ENCODE data around the gene NELL2.
"Not testable (repeated sequence)": the region's sequence is repeated elsewhere in the genome, so short reads cannot be mapped to it uniquely, and the experiment has no call there.

Gene NELL2

GRCh38 chr12:44779766-44780165, 96.3 kb downstream of the NELL2 start:
- DNase-seq (ENCODE audit: low read depth, low spot score): no peak

- no peak for DNase-seq (ENCODE audit: low read depth, low spot score)
Observed at GRCh38 chr12:44778863-44779262, 97.3 kb downstream of the NELL2 start.

- DNase-seq (ENCODE audit: low read depth, low spot score): no peak
Observed at GRCh38 chr12:44777044-44777443, 99.1 kb downstream of the NELL2 start.

DNA sequence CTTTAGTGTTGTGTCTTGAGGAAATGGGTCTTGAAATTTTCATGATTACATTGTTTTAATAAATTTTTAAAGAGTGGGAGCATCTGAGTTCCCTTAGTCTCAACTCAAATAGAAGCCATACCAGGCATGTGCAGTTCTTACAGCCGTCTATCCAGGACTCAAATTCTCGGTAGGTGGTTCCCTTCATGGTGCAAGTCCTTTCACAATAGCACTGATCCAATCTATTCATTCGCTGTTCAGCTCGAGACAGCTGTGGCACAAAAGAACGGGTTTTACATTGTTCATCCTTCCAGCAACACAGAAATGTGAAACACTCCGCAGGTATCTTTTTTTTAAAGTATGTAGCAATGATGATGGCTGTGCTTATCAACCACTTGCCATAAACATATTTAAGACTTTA, 100.2 kb downstream of the NELL2 start:
- no peak for DNase-seq (ENCODE audit: low read depth, low spot score)

- DNase-seq (ENCODE audit: low read depth, low spot score): no peak
Observed at GRCh38 chr12:44774815-44775411, 101.2 kb downstream of the NELL2 start.

DNA sequence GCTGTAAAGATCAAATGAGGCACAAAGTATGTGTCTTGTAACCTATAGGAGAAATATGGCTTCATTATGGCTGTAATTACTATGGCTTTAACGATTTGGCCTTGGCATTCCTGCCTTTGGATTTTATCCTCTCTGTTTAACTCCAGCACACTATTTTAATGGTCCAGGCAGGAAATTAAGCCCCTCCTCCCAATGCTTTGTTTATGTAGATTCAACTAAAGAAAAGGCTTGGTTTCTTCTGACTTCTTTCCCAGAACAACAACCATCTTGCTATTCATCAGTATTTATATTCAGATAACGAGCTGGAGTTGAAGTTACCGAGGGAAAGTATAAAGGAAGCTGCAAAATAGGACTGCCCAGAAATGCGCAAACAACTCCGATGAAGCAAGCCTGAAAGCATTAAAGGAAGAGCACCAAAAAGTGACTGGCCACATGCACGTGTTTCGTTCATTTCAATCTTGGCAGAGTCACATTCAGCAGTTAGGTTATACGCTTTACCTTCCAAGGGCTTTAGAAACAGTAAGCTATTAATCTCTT, 104.6 kb downstream of the NELL2 start:
- no peak for DNase-seq (ENCODE audit: low read depth, low spot score)

DNA sequence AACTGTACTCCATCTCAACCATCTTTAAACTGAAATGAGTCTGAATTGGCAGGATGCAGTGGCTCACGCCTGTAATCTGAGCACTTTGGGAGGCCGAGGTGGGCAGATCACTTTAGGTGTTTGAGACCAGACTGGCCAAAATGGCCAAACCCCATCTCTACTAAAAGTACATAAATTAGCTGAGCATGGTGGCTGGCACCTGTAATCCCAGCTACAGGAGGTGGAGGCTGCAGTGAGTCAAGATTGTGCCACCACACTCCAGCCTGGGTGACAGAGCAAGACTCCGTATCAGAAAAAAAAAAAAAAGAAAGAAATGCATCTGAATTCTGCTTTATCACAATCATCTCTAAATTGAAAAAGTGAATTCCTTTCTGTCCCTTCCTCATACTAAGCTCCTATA, 110.3 kb downstream of the NELL2 start:
- DNase-seq (ENCODE audit: low read depth, low spot score): no peak

- no peak for DNase-seq (ENCODE audit: low read depth, low spot score)
Observed at GRCh38 chr12:44763021-44763420, 113.1 kb downstream of the NELL2 start.

- no peak for DNase-seq (ENCODE audit: low read depth, low spot score)
Observed at GRCh38 chr12:44759289-44759688, 116.8 kb downstream of the NELL2 start.

GRCh38 chr12:44750468-44750867, 125.6 kb downstream of the NELL2 start:
- DNase-seq (ENCODE audit: low read depth, low spot score): no peak

DNA sequence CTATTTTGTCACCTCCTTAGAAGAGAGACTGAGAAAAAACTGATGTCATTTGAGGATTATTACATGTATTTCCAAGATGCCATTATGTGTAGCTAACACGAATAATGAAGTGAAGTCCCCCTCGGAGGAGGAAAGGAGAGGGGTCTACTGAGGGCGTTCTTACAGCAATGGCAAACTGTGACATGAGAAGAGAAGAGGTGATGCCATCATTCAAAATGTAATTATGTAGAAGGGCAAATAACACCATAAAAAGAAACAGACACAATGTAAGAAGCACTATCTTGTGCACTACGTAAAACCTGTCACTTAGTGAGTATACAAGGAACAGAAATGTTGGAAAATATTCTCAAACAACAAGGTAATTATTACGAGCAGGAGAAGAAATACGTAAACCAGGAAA, 126.5 kb downstream of the NELL2 start:
- no peak for DNase-seq (ENCODE audit: low read depth, low spot score)

DNA sequence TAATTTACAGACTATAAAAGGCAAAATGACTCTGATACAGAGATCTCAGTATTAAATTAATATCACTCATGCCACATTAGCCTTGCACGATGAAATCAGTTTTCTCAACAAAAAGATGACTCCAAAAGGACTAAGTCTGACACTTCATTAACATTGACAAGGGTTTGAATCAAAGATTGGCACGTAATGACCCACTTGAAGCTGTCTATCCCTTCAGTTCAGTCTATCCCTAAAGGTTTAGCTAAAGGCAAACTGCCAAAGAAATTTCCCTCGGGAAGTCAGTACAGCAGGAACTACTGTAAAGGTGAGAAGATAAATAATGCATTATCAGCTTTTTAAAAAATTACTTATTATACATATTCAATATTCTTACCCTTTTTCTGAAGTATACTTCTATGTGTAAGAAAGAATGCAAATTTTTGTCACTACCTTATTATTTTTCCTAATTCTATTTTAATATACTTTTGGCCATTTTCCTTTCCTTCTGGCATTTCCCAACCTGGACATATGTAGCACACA, 127.1 kb downstream of the NELL2 start:
- DNase-seq (ENCODE audit: low read depth, low spot score): no peak

- DNase-seq (ENCODE audit: low read depth, low spot score): not testable (repeated sequence)
Observed at GRCh38 chr12:44741292-44741980, 134.7 kb downstream of the NELL2 start.

DNA sequence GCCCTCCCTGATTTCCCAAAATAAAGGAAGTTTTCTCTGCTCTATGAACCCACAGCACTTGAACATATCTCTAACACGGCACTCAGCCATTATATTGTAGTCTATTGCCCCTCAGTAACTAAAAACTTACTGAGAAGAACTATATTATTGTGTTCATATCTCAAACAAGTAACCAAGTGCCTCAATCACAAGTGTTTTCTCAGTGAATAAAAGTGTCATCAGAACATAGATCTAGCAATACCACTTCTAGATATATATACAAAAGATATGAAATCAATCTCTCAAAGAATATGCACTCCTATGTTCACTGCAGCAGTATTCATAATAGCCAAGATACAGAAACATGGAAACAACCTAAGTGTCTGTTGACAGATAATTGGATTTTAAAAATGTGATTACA, 138.1 kb downstream of the NELL2 start:
- no peak for DNase-seq (ENCODE audit: low read depth, low spot score)

DNA sequence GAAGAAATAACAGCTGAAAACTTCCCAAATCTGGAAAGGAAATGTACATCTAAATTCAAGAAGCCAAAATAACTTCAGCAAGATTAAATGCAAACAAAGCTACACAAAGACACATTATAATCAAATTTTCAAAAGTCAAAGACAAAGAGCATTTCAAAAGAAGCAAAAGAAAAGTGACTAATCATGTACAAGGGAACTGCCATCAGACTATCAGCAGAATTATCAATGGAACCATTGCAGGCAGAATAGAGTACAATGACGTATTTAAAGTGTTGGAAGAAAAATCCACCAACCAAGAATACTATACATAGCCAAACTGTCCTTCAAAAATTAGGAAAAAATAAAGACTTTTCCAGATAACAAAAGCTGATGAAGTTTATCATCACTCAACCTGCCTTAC, 147.5 kb downstream of the NELL2 start:
- DNase-seq (ENCODE audit: low read depth, low spot score): no peak

DNA sequence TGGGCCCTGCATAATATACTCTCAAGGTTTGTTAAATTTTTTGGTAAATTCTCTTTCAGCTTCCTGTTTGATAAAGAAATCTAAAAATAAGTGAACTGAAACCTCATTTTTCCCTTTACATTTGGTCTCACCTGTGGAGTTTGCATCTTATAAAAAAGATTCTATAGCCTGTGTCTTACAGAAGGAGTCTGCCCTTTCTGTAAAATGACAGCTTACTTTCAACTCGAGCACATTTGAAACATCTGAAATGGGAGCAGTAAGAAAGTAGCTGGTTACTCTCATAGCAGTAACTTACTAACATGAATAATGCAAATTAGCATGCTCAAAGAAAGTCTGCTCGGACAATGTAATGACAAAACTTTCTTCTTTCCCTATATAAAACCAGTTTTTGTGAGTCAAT, 155.8 kb downstream of the NELL2 start:
- DNase-seq (ENCODE audit: low read depth, low spot score): no peak

DNA sequence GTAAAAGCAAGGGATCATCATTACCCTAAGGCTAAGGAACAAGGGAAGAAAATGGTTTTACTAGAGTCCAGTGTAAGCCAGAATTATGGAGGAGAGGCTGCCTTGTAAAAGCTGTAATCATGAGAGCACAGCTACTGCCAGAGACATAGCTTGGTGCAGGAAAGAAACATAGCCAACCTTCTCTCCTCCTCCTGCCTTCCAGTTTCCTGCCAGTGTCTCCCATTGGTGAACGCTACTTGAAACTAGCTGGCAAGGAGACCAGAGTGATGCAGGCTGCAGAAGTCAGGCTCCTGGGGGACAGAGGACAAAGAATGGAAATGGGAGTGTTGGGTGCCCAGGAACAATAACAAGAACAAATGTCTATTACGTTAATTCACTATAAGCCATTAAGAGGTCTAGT, 158.5 kb downstream of the NELL2 start:
- DNase-seq (ENCODE audit: low read depth, low spot score): no peak

GRCh38 chr12:44716711-44717110, 159.4 kb downstream of the NELL2 start:
- DNase-seq (ENCODE audit: low read depth, low spot score): no peak

GRCh38 chr12:44711736-44712135, 164.4 kb downstream of the NELL2 start:
- DNase-seq (ENCODE audit: low read depth, low spot score): no peak

DNA sequence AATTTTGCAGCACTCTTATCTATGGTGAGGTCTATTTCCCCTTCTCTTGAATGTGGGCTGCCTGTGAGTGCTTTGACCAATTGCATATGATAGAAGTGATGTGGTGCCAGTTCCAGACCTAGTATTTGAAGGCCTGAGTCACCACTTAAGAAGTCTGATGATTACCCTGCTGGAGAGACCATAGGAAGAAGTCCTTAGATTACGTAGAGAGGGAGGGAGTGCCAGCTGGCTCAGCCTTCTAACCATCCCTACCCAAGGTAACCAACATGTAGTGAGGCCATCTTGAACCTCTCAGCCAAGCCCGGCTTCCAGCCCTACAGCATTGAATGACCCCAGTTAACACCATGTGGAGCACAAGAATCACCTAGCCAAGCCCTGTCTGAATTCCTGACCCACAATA, 166.9 kb downstream of the NELL2 start:
- DNase-seq (ENCODE audit: low read depth, low spot score): no peak

DNA sequence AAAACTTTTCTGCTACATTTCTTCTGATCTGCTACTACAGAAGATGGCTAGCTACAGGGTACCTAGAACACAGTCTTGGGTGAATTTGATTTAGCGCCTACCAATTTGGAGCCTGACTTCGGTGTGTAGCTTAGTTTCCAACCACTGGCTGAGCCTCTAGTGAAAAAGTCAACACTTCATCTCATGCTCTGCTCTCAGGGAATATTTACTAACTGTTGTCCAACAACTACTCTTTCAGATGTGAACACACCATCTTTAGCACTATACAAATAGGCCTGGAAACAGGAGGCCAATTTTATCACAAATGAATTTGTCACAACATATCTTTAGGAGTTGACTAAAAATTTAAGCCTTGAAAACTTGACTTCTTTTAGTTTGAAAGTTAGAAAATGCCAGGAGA, 167.9 kb downstream of the NELL2 start:
- no peak for DNase-seq (ENCODE audit: low read depth, low spot score)

DNA sequence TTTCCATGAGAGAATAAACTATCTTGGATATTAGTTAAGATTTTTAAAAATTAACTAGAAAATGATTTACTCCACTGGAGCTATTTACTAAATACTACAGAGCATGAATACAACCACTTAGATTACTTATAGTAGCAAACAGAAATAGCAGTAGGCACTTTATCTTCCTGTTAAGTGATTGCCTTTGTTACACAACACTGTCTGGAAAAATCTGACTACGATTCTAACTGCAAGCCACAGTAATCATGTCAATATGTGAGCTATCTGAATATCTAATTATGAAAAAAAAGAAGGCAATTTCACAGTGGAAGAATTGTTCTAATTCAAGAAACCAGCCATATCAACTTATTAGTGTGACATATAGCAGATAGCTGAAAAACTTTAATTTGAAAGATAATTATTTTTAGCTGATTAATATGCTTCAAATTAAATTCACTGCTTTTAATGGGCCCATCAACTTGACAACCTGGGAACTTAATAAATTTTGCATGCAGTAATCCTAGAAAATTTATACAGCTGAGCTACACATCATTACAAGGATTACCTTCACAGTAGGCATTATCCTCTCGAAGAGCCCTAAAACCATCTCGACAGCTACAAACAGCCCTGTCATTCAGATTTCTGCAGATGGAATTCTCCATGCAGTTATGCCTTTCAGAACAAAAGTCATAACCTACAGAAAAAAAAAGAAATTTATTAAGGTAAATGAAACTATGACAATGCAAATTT, 172.8 kb downstream of the NELL2 start:
- DNase-seq (ENCODE audit: low read depth, low spot score): no peak

- no peak for DNase-seq (ENCODE audit: low read depth, low spot score)
Observed at GRCh38 chr12:44697511-44697910, 178.6 kb downstream of the NELL2 start.

All from iPS DF 19.7 (cell line).